22Rv1 (cell line): Measurements from ENCODE around the gene AGAP2.

Experiments
- ZFX ChIP-seq: fragments of 450-650 bp; IDR thresholded peaks from 2 replicates; pipeline ENCODE4 v1.6.1; 2017; ENCODE audit warnings: antibody characterized with exemption, borderline replicate concordance
- TF ChIP-seq, protein P1 (sequence below): fragments of 450-650 bp; IDR thresholded peaks from 2 replicates; pipeline ENCODE4 v1.5.1; 2017; ENCODE audit warnings: mild to moderate bottlenecking

DNA sequence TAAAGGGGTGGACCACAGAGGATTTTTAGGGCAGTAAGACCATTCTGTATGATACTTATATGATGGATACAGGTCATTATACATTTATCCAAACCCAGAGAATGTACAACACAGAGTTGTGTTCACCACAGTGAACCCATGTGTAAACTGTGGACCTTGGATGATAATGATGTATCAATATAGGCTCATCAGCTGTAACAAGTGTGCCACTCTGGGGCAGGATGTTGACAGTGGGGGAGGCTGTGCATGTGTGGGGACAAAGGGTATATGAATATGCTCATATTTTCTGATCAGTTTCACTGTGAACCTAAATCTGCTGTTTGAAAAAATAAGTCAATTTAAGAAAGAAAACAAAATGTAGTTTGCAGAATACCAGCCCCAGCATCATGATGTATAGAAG, 58.8 kb downstream of the AGAP2 start:
- TF ChIP-seq, protein P1, sequence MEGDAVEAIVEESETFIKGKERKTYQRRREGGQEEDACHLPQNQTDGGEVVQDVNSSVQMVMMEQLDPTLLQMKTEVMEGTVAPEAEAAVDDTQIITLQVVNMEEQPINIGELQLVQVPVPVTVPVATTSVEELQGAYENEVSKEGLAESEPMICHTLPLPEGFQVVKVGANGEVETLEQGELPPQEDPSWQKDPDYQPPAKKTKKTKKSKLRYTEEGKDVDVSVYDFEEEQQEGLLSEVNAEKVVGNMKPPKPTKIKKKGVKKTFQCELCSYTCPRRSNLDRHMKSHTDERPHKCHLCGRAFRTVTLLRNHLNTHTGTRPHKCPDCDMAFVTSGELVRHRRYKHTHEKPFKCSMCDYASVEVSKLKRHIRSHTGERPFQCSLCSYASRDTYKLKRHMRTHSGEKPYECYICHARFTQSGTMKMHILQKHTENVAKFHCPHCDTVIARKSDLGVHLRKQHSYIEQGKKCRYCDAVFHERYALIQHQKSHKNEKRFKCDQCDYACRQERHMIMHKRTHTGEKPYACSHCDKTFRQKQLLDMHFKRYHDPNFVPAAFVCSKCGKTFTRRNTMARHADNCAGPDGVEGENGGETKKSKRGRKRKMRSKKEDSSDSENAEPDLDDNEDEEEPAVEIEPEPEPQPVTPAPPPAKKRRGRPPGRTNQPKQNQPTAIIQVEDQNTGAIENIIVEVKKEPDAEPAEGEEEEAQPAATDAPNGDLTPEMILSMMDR = no peak
- no peak for TF ChIP-seq ZFX
